ENCODE data around the gene INTS11. TPM values are rescaled to one million over a fixed set of nuclear protein-coding genes. Genes with fewer than 3 reads are reported as not detected.

The INTS11 gene
- total and polyA plus RNA-seq, 9 of the 15 experiments (the other 6 are each of a cell fraction or from before 2014, with no cell fraction given): 3.6 to 183 (median 110) TPM

DNA sequence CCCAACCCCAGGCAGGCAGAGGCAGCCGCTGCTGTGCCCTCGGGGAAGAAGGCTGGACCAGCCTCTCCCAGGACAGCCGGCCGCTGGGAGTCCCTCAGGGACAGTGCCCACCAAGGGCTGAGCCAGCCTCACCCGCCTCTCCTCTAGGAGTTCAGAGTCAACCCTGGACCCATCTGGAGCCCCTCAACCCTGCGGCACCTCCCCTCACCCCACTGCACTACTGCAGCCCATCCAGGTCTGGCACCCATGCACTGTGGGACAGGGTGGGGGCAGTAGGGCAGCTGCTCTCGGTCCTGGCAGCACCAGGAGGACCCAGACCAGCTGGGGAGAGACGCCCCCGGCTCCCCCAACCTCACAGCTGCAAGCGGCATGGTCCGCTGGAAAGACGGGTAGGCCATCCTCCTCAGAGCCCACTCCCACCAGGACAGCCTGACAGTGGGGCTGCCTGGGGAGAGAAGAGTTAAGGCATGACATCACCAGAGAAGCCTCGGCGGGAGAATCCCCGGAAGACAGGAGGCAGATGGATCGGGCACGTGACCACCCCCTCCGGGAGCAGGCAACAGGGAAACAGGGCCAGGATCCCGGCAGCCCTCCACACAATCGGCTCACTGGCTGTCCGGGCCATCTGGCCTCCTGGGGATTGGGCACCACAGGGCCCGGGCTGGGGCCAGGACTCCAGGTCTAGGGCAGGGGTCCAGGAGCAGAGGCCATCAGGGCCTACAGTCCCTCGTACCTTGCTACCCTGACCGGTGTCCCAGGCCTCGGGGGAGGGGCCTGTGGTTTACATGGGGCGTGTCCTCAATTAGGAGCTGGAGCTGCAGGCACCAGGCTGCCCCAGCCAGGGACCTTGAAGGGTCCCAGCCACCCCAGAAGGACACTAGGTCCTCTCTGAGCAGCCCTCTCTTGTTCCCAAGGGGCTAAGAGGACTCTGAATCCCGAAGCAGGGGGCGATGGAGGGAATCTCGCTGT is 19.8 kb downstream of the INTS11 start (continued):
- TF ChIP-seq FOXK2 (conservative IDR thresholded peaks at IDR 0.05 in 1 of 2, IDR thresholded peaks at IDR 0.05 in 1 of 2; ENCODE audit: low read depth in 2 of 2) (peak in 1 of 2 experiments; percentile 66; a peak in 1 of 4 replicates), SIN3A (IDR thresholded peaks at IDR 0.05; ENCODE audit: borderline replicate concordance in 2 of 2, control insufficient read depth in 1 of 2, low read depth in 2 of 2, low read length in 2 of 2) (0 out of 4 replicates have a peak, but pooled peaks of 1 of the 2 experiments have one; percentile 27), SMARCC2 (IDR thresholded peaks at IDR 0.05; ENCODE audit: low read depth) (no peak), ATF2 (CRISPR knock-in tag; IDR thresholded peaks at IDR 0.05) (peak; percentile 79; the same call in 1 of the 2 replicates), YBX1 (IDR thresholded peaks at IDR 0.05) (no peak), JUND (IDR thresholded peaks at IDR 0.05; ENCODE audit: borderline replicate concordance, low read depth, low read length) (peak; percentile 81), JUND (tag; IDR thresholded peaks at IDR 0.05; ENCODE audit: borderline replicate concordance, low read depth, low read length) (peak; percentile 62; the same call in 1 of the 3 replicates), TCFL5 (CRISPR knock-in tag; conservative IDR thresholded peaks at IDR 0.05) (no peak)
- TF ChIP-seq, protein P1, sequence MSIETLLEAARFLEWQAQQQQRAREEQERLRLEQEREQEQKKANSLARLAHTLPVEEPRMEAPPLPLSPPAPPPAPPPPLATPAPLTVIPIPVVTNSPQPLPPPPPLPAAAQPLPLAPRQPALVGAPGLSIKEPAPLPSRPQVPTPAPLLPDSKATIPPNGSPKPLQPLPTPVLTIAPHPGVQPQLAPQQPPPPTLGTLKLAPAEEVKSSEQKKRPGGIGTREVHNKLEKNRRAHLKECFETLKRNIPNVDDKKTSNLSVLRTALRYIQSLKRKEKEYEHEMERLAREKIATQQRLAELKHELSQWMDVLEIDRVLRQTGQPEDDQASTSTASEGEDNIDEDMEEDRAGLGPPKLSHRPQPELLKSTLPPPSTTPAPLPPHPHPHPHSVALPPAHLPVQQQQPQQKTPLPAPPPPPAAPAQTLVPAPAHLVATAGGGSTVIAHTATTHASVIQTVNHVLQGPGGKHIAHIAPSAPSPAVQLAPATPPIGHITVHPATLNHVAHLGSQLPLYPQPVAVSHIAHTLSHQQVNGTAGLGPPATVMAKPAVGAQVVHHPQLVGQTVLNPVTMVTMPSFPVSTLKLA (conservative IDR thresholded peaks at IDR 0.05): peak; percentile 58 to 59

Data from K562 (cell line).